ENCODE data around the gene RPN1. TPM values are rescaled to one million over a fixed set of nuclear protein-coding genes. Genes with fewer than 3 reads are reported as not detected.
A peak's percentile ranks its signal among the peaks of the same experiment; 100 is the strongest.

Gene RPN1
- total and polyA plus RNA-seq, 2 of the 13 experiments (the other 11 are each of a cell fraction or from before 2014, with no cell fraction given): 290 to 342 TPM

DNA sequence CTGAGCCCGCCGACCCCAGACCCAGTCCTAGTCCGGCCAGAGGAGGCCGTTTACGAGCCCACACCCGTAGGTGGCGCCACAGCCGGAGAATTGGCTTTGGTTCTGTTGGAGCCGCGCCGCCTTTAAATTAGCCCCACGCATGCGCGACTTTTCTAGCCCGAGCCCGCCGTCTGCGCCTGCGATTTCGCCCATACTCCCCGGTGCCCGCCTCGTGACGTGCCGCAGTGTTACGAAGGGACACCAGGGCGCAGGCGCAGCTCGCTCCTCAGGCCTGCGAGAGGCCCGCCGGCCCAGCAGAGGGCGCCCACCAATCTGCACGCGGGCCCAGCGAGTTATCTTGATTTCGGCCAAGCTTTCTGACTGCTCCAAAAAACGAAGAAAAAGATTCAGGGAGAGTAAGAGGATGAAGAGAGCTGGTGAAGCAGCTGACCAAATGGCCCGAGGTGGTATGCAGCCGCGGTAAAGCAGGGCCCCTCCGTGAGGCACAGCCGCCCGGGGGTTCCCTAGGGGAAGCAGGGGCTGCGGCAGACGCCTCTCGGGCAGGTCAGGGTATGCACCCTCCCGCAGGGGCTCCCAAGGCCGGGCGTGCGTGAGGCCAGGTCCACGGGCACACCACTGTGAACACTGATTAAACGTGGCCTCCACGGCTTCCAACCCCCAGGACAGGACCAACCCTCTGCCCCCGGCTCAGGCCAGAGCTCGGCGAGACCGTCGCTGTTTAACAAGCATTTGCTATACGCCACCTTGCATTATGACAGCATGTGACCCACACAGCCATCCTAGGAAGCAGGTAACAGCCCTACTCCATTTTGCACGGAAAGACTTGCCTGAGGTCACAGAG is 32.8 kb downstream of the RPN1 start (continued):
- TF ChIP-seq, protein P1, sequence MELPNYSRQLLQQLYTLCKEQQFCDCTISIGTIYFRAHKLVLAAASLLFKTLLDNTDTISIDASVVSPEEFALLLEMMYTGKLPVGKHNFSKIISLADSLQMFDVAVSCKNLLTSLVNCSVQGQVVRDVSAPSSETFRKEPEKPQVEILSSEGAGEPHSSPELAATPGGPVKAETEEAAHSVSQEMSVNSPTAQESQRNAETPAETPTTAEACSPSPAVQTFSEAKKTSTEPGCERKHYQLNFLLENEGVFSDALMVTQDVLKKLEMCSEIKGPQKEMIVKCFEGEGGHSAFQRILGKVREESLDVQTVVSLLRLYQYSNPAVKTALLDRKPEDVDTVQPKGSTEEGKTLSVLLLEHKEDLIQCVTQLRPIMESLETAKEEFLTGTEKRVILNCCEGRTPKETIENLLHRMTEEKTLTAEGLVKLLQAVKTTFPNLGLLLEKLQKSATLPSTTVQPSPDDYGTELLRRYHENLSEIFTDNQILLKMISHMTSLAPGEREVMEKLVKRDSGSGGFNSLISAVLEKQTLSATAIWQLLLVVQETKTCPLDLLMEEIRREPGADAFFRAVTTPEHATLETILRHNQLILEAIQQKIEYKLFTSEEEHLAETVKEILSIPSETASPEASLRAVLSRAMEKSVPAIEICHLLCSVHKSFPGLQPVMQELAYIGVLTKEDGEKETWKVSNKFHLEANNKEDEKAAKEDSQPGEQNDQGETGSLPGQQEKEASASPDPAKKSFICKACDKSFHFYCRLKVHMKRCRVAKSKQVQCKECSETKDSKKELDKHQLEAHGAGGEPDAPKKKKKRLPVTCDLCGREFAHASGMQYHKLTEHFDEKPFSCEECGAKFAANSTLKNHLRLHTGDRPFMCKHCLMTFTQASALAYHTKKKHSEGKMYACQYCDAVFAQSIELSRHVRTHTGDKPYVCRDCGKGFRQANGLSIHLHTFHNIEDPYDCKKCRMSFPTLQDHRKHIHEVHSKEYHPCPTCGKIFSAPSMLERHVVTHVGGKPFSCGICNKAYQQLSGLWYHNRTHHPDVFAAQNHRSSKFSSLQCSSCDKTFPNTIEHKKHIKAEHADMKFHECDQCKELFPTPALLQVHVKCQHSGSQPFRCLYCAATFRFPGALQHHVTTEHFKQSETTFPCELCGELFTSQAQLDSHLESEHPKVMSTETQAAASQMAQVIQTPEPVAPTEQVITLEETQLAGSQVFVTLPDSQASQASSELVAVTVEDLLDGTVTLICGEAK (IDR thresholded peaks at IDR 0.05): no peak
- TF ChIP-seq, protein P1 (CRISPR knock-in tag; IDR thresholded peaks at IDR 0.05): peak; percentile 54; the same call in 1 of the 2 replicates
- TF ChIP-seq, protein P2, sequence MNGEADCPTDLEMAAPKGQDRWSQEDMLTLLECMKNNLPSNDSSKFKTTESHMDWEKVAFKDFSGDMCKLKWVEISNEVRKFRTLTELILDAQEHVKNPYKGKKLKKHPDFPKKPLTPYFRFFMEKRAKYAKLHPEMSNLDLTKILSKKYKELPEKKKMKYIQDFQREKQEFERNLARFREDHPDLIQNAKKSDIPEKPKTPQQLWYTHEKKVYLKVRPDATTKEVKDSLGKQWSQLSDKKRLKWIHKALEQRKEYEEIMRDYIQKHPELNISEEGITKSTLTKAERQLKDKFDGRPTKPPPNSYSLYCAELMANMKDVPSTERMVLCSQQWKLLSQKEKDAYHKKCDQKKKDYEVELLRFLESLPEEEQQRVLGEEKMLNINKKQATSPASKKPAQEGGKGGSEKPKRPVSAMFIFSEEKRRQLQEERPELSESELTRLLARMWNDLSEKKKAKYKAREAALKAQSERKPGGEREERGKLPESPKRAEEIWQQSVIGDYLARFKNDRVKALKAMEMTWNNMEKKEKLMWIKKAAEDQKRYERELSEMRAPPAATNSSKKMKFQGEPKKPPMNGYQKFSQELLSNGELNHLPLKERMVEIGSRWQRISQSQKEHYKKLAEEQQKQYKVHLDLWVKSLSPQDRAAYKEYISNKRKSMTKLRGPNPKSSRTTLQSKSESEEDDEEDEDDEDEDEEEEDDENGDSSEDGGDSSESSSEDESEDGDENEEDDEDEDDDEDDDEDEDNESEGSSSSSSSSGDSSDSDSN (CRISPR knock-in tag; IDR thresholded peaks at IDR 0.05): peak; percentile 73
- TF ChIP-seq GABPB1 (CRISPR knock-in tag; IDR thresholded peaks at IDR 0.05) (peak; percentile 80), ZSCAN30 (CRISPR knock-in tag; IDR thresholded peaks at IDR 0.05) (no peak), SMYD3 (CRISPR knock-in tag; IDR thresholded peaks at IDR 0.05) (0 out of 2 replicates have a peak, but pooled peaks have one; percentile 56), NCOA5 (CRISPR knock-in tag; IDR thresholded peaks at IDR 0.05) (no peak), ZNF660 (CRISPR knock-in tag; IDR thresholded peaks at IDR 0.05; ENCODE audit: borderline replicate concordance, low read depth) (no peak), SMARCC2 (IDR thresholded peaks at IDR 0.05) (no peak), ZNF644 (CRISPR knock-in tag; IDR thresholded peaks at IDR 0.05; ENCODE audit: low read depth) (no peak), NPAS2 (CRISPR knock-in tag; IDR thresholded peaks at IDR 0.05; ENCODE audit: borderline replicate concordance) (no peak), YY1 (IDR thresholded peaks at IDR 0.05; ENCODE audit: insufficient read depth, insufficient replicate concordance, low read depth, low read length) (peak; percentile 53)
- TF ChIP-seq, protein P3, sequence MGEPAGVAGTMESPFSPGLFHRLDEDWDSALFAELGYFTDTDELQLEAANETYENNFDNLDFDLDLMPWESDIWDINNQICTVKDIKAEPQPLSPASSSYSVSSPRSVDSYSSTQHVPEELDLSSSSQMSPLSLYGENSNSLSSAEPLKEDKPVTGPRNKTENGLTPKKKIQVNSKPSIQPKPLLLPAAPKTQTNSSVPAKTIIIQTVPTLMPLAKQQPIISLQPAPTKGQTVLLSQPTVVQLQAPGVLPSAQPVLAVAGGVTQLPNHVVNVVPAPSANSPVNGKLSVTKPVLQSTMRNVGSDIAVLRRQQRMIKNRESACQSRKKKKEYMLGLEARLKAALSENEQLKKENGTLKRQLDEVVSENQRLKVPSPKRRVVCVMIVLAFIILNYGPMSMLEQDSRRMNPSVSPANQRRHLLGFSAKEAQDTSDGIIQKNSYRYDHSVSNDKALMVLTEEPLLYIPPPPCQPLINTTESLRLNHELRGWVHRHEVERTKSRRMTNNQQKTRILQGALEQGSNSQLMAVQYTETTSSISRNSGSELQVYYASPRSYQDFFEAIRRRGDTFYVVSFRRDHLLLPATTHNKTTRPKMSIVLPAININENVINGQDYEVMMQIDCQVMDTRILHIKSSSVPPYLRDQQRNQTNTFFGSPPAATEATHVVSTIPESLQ (CRISPR knock-in tag; conservative IDR thresholded peaks at IDR 0.05): no peak
- TF ChIP-seq, protein P4, sequence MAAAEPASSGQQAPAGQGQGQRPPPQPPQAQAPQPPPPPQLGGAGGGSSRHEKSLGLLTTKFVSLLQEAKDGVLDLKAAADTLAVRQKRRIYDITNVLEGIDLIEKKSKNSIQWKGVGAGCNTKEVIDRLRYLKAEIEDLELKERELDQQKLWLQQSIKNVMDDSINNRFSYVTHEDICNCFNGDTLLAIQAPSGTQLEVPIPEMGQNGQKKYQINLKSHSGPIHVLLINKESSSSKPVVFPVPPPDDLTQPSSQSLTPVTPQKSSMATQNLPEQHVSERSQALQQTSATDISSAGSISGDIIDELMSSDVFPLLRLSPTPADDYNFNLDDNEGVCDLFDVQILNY (CRISPR knock-in tag; conservative IDR thresholded peaks at IDR 0.05): no peak; the same call in 1 of the 2 replicates

Measured in HepG2 (cell line).